Urinary bladder (tissue), 4 donors: ENCODE measurements around the gene SEC14L5. TPM values are rescaled to one million over a fixed set of nuclear protein-coding genes. Genes with fewer than 3 reads are reported as not detected.
A peak's percentile ranks its signal among the peaks of the same experiment; 100 is the strongest.

Experiments used
- DNase-seq: peaks from one replicate; pipeline ENCODE4 v3.0.0-alpha.2; 2015; ENCODE audit errors: extremely low spot score
- H3K27ac ChIP-seq: one replicate; pipeline ENCODE4 v1.5.1; 2013; ENCODE audit warnings: low read depth, mild to moderate bottlenecking, moderate library complexity
- H3K36me3 ChIP-seq: one replicate; pipeline ENCODE4 v1.6.1; 2013; ENCODE audit warnings: mild to moderate bottlenecking, moderate library complexity; ENCODE audit not compliant: insufficient read depth
- H3K4me1 ChIP-seq: one replicate; pipeline ENCODE4 v1.6.1; 2013; ENCODE audit warnings: mild to moderate bottlenecking, moderate library complexity; ENCODE audit not compliant: insufficient read depth
- H3K4me3 ChIP-seq: one replicate; pipeline ENCODE4 v1.5.1; 2013; ENCODE audit warnings: low read depth, low read length
- WGBS: extraction: QIAGEN DNeasy Blood & Tissue Kit; methylation state at CpG from one replicate; pipeline ENCODE4 v1.1.7; 2013; 5-methylcytosine and 5-hydroxymethylcytosine counted together
- polyA plus RNA-seq: library from polyadenylated mRNA; stranded (reverse); fragments of 200-250 nt; gene quantifications from one replicate; pipeline ENCODE4 v1.2.3, GENCODE V29; 2013
- total RNA-seq: library from RNA; depleted of rRNA; stranded (reverse); fragments of >200 nt; gene quantifications from one replicate; pipeline ENCODE4 v1.2.3, GENCODE V29; 2014
- donor health status: healthy with polysubstance abuse.
- donor health status: healthy.

SEC14L5 gene
- total and polyA plus RNA-seq, 2 donors, result 0.42 to 0.48 TPM

GRCh38 chr16:5007256-5007655 lies 49.1 kb downstream of the SEC14L5 start:
- H3K27ac ChIP-seq, result no peak overlapping the region
- H3K4me3 ChIP-seq, result no peak overlapping the region
- no peaks in the 10 kb centered on the region for H3K36me3 ChIP-seq
- WGBS, result 87% methylated on average over 10 of the region's 10 CpGs
- DNase-seq, result no peak
- H3K4me1 ChIP-seq, result no peaks in the 10 kb centered on the region

DNA sequence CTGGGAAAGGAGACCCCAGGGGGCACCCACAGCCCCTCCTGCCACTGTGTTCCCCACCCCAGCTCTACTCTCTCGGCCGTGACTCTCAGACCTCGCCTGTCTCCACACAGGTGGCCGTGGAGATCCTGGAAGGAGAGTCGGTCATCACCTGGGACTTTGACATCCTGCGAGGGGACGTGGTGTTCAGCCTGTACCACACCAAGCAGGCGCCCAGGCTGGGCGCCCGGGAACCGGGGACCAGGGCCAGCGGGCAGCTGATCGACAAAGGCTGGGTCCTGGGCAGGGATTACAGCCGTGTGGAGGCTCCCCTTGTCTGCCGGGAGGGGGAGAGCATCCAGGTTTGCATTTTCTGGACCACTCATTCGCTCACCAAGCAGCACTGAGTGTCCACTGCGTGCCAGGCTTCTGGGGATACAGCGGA lies 50.2 kb downstream of the SEC14L5 start:
- DNase-seq, result no peak
- no peak overlapping the region for H3K27ac ChIP-seq
- no peaks in the 10 kb centered on the region for H3K36me3 ChIP-seq
- H3K4me1 ChIP-seq, result no peaks in the 10 kb centered on the region
- H3K4me3 ChIP-seq, result no peak overlapping the region
- WGBS, result 84% methylated on average over 18 of the region's 18 CpGs

DNA sequence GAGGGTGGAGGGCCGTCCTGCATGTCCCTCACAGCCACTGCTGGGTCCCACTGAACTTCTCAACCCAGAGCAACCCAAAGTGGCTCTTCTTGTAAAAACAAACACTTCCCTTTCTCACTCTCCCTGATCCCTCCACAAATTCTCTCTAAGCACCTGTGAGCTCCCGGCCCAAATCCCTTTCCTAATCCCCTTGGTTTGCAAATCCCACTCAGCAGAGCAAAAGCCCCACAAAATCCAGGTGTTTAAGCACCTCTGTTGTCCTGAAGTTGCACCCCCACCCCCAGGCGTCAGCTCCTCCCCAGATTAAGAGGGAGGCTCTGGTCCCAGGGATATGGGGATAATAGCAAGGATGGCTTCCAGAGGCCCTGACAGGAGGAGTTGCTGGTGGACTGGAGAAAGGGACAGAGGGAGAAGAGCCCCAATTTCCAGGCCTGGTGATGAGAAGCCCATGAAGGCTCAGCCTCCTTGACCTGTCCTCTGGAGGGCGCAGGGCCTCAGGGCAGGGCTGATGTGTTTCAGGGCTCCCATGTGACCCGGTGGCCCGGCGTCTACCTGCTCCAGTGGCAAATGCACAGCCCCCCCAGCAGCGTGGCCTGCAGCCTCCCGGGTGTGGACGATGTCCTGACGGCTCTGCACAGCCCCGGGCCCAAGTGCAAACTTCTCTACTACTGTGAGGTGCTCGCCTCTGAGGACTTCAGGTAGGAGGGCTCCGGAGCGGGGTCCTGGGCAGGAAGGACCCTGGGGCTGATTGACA lies 52.6 kb downstream of the SEC14L5 start:
- no peak overlapping the region for H3K4me3 ChIP-seq
- WGBS, result 40% methylated on average over 15 of the region's 15 CpGs
- no peak for DNase-seq
- H3K27ac ChIP-seq, result no peak overlapping the region
- H3K4me1 ChIP-seq, result no peaks in the 10 kb centered on the region
- no peaks in the 10 kb centered on the region for H3K36me3 ChIP-seq

DNA sequence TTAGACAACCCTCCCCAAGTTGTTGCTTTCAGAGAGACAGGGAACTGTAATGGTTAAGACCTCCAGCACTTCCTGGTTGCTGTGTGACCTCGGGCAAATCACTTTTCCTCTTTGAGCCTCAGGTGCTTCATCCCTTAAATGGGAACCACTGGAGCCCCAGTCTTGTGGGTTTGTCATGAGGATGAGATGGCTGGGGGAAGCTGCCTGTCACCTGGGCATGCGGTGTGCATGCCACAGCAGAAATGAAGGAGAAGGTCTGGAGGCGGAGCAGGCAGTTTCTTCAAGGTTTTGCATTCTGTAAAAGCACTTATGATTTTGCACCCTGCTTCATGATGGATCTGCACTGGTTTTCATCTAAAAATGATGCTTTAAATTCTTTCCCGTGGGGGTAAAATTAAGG lies 53.5 kb downstream of the SEC14L5 start:
- Histone ChIP-seq H3K27ac (no peak overlapping the region), H3K4me3 (no peak overlapping the region), H3K36me3 (no peaks in the 10 kb centered on the region), H3K4me1 (no peaks in the 10 kb centered on the region)
- no peak for DNase-seq
- 51% methylated on average over 4 of the region's 4 CpGs for WGBS

- no peaks in the 10 kb centered on the region for H3K36me3 ChIP-seq
- DNase-seq, result no peak
- H3K4me1 ChIP-seq, result no peaks in the 10 kb centered on the region
- 75% methylated on average over 6 of the region's 6 CpGs for WGBS
- H3K4me3 ChIP-seq, result no peak overlapping the region
- H3K27ac ChIP-seq, result no peak overlapping the region
Measured at GRCh38 chr16:5012887-5013286, 54.8 kb downstream of the SEC14L5 start.

DNA sequence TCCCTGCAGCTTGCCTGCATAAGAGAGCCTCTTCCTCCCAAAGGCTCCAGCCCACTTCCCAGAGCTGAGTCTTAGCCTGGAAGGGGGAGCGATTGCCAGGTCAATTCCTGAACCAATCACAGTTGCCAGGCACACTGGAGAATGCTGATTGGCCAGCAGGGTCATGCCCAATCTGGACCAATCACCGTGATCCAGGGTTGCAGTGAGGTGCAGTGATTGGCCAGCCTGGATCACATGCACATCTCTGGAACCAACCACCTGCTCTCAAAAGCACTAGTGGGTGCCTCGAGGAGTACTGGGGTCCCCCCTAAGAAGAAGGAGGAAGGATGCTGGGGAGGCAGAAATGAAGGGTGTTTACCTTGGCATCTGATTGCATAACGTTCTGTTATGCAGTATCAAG lies 57.2 kb downstream of the SEC14L5 start:
- Histone ChIP-seq H3K4me3 (no peak overlapping the region), H3K27ac (no peak overlapping the region), H3K36me3 (no peaks in the 10 kb centered on the region), H3K4me1 (no peaks in the 10 kb centered on the region)
- DNase-seq, result no peak
- WGBS, result 67% methylated on average over 4 of the region's 4 CpGs

DNA sequence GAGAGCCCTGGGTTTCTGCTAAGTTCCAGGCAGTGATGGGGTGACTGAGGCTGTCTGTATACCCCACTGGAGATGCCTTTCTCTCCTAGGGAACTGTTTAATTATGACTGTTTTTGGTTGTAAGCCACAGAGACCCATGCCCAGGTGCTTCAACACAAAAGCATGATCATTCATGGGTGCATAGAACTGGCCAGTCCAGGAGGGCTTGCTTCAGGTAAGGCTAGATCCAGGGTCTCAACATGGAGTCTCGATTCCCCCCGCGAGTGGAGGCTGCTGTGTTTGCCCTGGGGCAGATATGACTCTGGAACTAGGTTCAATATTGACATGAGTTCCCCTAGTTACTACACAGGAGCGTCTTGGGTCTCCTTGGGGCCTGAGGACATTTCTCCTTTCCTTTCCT lies 57.8 kb downstream of the SEC14L5 start:
- Histone ChIP-seq H3K36me3 (no peaks in the 10 kb centered on the region), H3K27ac (no peak overlapping the region), H3K4me3 (no peak overlapping the region), H3K4me1 (no peaks in the 10 kb centered on the region)
- no peak for DNase-seq
- 83% methylated on average over 4 of the region's 4 CpGs for WGBS

GRCh38 chr16:5016967-5017677 lies 59.0 kb downstream of the SEC14L5 start:
- 66% methylated on average over 6 of the region's 6 CpGs for WGBS
- no peak for DNase-seq
- no peak overlapping the region for H3K4me3 ChIP-seq
- H3K27ac ChIP-seq, result no peak overlapping the region
- H3K36me3 ChIP-seq, result no peaks in the 10 kb centered on the region
- H3K4me1 ChIP-seq, result no peaks in the 10 kb centered on the region

- H3K4me3 ChIP-seq, result no peak overlapping the region
- no peak overlapping the region for H3K27ac ChIP-seq
- H3K4me1 ChIP-seq, result no peaks in the 10 kb centered on the region
- DNase-seq, result no peak
- no peaks in the 10 kb centered on the region for H3K36me3 ChIP-seq
- WGBS, result 83% methylated on average over 5 of the region's 5 CpGs
Measured at GRCh38 chr16:5017678-5017969, 59.5 kb downstream of the SEC14L5 start.

DNA sequence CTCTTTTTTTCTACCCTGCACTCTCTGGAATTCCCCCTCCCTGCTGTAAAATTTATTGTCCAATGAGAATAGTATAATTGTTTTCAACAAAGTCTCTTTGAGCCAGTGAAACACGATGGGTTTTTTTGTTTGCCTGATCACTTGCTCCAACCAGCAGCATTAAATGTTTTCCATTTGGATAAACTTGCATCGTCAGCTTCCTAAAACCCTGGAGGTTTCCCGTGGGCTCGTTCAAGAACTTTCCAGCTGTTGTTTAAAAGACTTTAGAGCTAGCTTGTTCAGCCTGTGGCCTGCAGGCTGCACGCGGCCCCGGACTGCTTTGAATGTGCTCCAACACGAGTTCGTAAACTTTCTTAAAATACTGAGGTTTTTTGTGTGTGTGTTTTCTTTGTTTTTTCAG lies 60.7 kb downstream of the SEC14L5 start:
- no peaks in the 10 kb centered on the region for H3K4me1 ChIP-seq
- H3K4me3 ChIP-seq, result no peak overlapping the region
- H3K27ac ChIP-seq, result no peak overlapping the region
- WGBS, result 34% methylated on average over 9 of the region's 9 CpGs
- peak; percentile 18 for DNase-seq
- no peaks in the 10 kb centered on the region for H3K36me3 ChIP-seq

DNA sequence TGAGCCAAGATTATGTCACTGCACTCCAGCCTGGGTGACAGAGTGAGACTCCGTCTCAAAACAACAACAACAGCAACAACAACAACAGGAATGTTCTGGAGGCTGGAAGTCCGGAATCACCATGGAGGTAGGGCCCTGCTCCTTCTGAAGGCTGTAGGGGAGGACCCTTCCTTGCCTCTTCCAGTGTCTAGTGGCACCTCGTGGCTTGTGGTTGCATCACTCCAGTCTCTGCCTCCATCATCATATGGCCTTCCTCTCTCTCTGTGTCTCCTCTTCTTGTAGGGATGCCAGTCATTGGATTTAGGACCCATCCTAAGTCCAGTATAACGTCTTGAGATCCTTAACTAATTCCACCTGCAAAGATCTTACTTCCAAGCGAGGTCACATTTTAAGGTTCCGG lies 61.6 kb downstream of the SEC14L5 start:
- Histone ChIP-seq H3K4me1 (no peaks in the 10 kb centered on the region), H3K4me3 (no peak overlapping the region), H3K36me3 (no peaks in the 10 kb centered on the region), H3K27ac (no peak overlapping the region)
- 79% methylated on average over 6 of the region's 6 CpGs for WGBS
- no peak for DNase-seq

DNA sequence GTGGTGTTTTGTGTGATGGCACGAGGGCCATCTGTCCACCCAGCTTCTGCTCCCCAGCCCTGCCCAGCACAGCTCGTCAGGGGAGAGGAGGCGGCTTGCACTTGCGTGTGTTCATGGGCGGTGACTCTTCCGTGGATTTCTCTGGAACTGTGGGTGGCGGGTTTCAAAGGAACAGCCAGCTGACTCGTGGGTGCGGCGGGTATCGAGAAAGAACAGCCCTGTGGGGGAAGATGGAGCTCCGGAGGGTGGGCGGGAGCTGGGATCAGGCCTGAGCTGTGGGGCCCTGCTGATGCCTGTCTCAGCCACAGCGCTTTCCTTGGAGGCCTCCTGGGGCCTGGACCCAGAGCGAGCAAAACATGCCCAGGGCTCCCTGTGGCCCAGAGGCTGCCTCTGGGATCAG lies 62.4 kb downstream of the SEC14L5 start:
- H3K27ac ChIP-seq, result no peak overlapping the region
- WGBS, result 70% methylated on average over 15 of the region's 15 CpGs
- no peaks in the 10 kb centered on the region for H3K4me1 ChIP-seq
- H3K36me3 ChIP-seq, result no peaks in the 10 kb centered on the region
- no peak for DNase-seq
- H3K4me3 ChIP-seq, result no peak overlapping the region

- H3K4me3 ChIP-seq, result no peak overlapping the region
- WGBS, result 90% methylated on average over 6 of the region's 6 CpGs
- no peak overlapping the region for H3K27ac ChIP-seq
- H3K4me1 ChIP-seq, result no peaks in the 10 kb centered on the region
- DNase-seq, result no peak
- H3K36me3 ChIP-seq, result no peaks in the 10 kb centered on the region
Measured at GRCh38 chr16:5022521-5022920, 64.4 kb downstream of the SEC14L5 start.

DNA sequence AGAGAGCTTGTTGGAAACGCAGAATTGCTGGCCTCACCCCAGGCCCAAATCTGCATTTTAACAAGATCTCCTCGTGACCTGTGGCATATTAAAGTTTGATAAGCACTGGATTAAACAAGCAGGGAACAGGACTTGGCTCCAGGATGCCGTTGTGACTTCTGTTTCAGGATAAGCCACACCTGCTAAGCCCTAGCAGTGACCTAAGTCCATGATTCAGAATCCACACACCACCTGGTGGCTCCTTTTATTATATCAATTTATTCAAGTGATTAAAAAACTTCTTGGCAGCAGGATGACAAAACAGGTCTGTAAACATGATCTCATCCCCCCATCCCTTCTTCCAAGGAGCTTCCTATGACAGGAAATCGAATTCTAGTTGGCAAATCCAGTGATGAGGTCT lies 66.5 kb downstream of the SEC14L5 start:
- 47% methylated on average over 4 of the region's 4 CpGs for WGBS
- Histone ChIP-seq H3K27ac (no peak overlapping the region), H3K4me3 (no peak overlapping the region), H3K36me3 (no peaks in the 10 kb centered on the region), H3K4me1 (no peaks in the 10 kb centered on the region)
- no peak for DNase-seq
